Natural killer cell (primary cell): Measurements from ENCODE around the gene USP9X. TPM values are rescaled to one million over a fixed set of nuclear protein-coding genes. Genes with fewer than 3 reads are reported as not detected.
"Not testable (repeated sequence)": the region's sequence is repeated elsewhere in the genome, so short reads cannot be mapped to it uniquely, and the experiment has no call there.

Experiments used
- ATAC-seq, 3 donors: fragments of 150-1000 bp in 2 of 3; fragments of 200-7000 bp in 1 of 3; cut with Tn5 transposase; 1 replicate in 1 of 3; 2 replicates in 2 of 3; pipeline ENCODE4 v1.10.0; 2021; ENCODE audit warnings: mild to moderate bottlenecking in 2 of 3, moderate library complexity in 2 of 3
- DNase-seq, 2 donors: peaks; one replicate each; pipeline versions ENCODE4 v3.0.0 to v3.0.0-alpha.2; 2013 to 2021; ENCODE audit warnings: mixed read lengths in 1 of 2
- H3K27ac ChIP-seq: one replicate; pipeline ENCODE4 v1.5.1; 2013; ENCODE audit warnings: mild to moderate bottlenecking, low read length
- H3K27me3 ChIP-seq: one replicate; pipeline ENCODE4 v1.6.1; 2013; ENCODE audit warnings: low read length; ENCODE audit not compliant: control insufficient read depth, insufficient read depth
- H3K36me3 ChIP-seq: one replicate; pipeline ENCODE4 v1.6.1; 2013; ENCODE audit warnings: low read length; ENCODE audit not compliant: control insufficient read depth, insufficient read depth
- H3K4me1 ChIP-seq: one replicate; pipeline ENCODE4 v1.6.1; 2013; ENCODE audit warnings: low read length; ENCODE audit not compliant: control insufficient read depth, insufficient read depth
- H3K4me3 ChIP-seq: one replicate; pipeline ENCODE4 v1.5.1; 2013; ENCODE audit warnings: low read length
- H3K9me3 ChIP-seq: one replicate; pipeline ENCODE4 v1.6.1; 2013; ENCODE audit warnings: low read length; ENCODE audit not compliant: control insufficient read depth, insufficient read depth
- H3K27ac Mint-ChIP-seq, 2 donors: one replicate each; pipeline ENCODE4 v1.8.0; 2022; ENCODE audit warnings: mild to moderate bottlenecking in 2 of 2, mixed read lengths in 2 of 2, moderate library complexity in 1 of 2
- H3K27me3 Mint-ChIP-seq, 2 donors: one replicate each; pipeline ENCODE4 v1.8.0; 2022; ENCODE audit warnings: low read depth in 2 of 2, mixed read lengths in 2 of 2
- H3K36me3 Mint-ChIP-seq: one replicate; pipeline ENCODE4 v1.8.0; 2022; ENCODE audit warnings: mixed read lengths
- H3K4me1 Mint-ChIP-seq, 2 donors: one replicate each; pipeline ENCODE4 v1.8.0; 2022; ENCODE audit warnings: mixed read lengths in 2 of 2
- H3K4me3 Mint-ChIP-seq: one replicate; pipeline ENCODE4 v1.8.0; 2022; ENCODE audit warnings: mild to moderate bottlenecking, moderate library complexity, mixed read lengths
- H3K9me3 Mint-ChIP-seq, 2 donors: one replicate each; pipeline ENCODE4 v1.8.0; 2022; ENCODE audit warnings: mixed read lengths in 2 of 2
- WGBS: methylation state at CpG from one replicate; pipeline ENCODE4 v1.1.7; 2013; ENCODE audit warnings: missing lambda C conversion rate; ENCODE audit not compliant: insufficient coverage; 5-methylcytosine and 5-hydroxymethylcytosine counted together
- intact Hi-C: fragments of 100-400 bp; cut with micrococcal nuclease; formaldehyde crosslinking; loops from one replicate; pipeline ENCODE4 v1.14.2; 2022
- total RNA-seq, 4 donors: library from RNA; stranded (reverse); fragments of 120-200 nt in 1 of 4; gene quantifications; one replicate each; pipeline versions ENCODE4 v1.2.3 to v1.2.4, GENCODE V29; 2013 to 2022
- TF ChIP-seq, protein P1 (sequence below): fragments of 200-600 bp; IDR thresholded peaks from one replicate; pipeline ENCODE4 v1.8.0; 2022; ENCODE audit warnings: antibody characterized with exemption

Gene USP9X
- total RNA-seq, 3 donors from 2014 or later (not counting 1 experiment from before 2014, with no cell fraction given) = 76.3 to 87.4 (median 81.9) TPM

DNA sequence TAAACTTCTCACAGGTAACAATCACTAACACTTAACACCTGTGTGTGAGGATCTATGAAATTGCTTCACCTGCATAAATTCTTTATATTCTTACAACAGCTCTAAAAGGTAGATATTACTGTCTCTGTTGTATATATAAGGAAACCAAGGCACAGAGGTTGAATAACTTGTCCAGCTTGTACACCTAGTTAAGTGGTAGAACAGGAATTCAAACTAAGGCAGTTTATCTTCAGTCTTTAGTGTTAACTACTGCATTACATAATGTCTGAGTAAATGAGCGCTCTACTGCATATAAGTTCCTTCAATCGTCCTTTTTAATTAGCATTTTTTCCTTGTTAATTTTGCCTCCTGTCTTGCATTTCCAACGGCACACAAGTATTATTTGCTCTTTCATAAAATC is 15.0 kb downstream of the USP9X start:
- peaks cover 42 to 64% of the 10 kb centered on the region in 2 donors for H3K4me1 Mint-ChIP-seq
- H3K27ac Mint-ChIP-seq = peak overlapping the region; percentile 17 to 57
- peaks cover 9% of the 10 kb centered on the region for H3K4me1 ChIP-seq

DNA sequence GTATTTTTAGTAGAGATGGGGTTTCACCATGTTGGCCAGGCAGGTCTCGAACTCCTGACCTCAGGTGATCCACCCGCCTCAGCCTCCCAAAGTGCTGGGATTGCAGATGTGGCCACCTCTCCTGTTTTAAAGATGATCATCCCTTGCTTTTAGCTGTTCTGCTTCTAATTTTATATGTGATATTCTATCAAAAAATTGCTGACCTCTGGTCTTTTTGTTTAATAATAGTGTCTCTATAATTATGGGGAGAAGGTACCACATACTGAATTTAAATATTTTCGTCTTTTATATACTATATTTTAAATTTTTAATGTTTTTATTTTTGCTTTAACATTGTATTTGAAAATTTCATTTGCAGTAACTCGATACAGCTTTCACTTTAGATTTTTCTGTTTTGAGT is 15.6 kb downstream of the USP9X start:
- no peaks in the 10 kb centered on the region for H3K27me3 Mint-ChIP-seq
- H3K4me3 ChIP-seq = no peak overlapping the region
- peaks cover 42 to 64% of the 10 kb centered on the region in 2 donors for H3K4me1 Mint-ChIP-seq
- TF ChIP-seq, protein P1, sequence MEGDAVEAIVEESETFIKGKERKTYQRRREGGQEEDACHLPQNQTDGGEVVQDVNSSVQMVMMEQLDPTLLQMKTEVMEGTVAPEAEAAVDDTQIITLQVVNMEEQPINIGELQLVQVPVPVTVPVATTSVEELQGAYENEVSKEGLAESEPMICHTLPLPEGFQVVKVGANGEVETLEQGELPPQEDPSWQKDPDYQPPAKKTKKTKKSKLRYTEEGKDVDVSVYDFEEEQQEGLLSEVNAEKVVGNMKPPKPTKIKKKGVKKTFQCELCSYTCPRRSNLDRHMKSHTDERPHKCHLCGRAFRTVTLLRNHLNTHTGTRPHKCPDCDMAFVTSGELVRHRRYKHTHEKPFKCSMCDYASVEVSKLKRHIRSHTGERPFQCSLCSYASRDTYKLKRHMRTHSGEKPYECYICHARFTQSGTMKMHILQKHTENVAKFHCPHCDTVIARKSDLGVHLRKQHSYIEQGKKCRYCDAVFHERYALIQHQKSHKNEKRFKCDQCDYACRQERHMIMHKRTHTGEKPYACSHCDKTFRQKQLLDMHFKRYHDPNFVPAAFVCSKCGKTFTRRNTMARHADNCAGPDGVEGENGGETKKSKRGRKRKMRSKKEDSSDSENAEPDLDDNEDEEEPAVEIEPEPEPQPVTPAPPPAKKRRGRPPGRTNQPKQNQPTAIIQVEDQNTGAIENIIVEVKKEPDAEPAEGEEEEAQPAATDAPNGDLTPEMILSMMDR = no peak
- H3K36me3 Mint-ChIP-seq = no peaks in the 10 kb centered on the region
- no peak overlapping the region for H3K27ac Mint-ChIP-seq
- no peak overlapping the region for H3K4me3 Mint-ChIP-seq
- H3K4me1 ChIP-seq = peaks cover 7% of the 10 kb centered on the region
- intact Hi-C loops = no loop called here
- H3K9me3 ChIP-seq = no peaks in the 10 kb centered on the region
- no peak for DNase-seq
- H3K27ac ChIP-seq = no peak overlapping the region
- ATAC-seq = no peak
- 100% methylated on average over 1 of the region's 4 CpGs for WGBS
- no peaks in the 10 kb centered on the region for H3K9me3 Mint-ChIP-seq
- no peaks in the 10 kb centered on the region for H3K27me3 ChIP-seq
- H3K36me3 ChIP-seq = no peaks in the 10 kb centered on the region

More for the DNA sequence above, 15.0 kb downstream of the USP9X start:
- ATAC-seq (no peak), DNase-seq (no peak)
- no peak overlapping the region for H3K4me3 Mint-ChIP-seq
- intact Hi-C loops = no loop called here
- H3K27me3 ChIP-seq = no peaks in the 10 kb centered on the region
- no peak overlapping the region for H3K4me3 ChIP-seq
- H3K36me3 ChIP-seq = no peaks in the 10 kb centered on the region
- TF ChIP-seq, protein P1 = no peak
- no peaks in the 10 kb centered on the region for H3K27me3 Mint-ChIP-seq
- no peaks in the 10 kb centered on the region for H3K9me3 ChIP-seq
- whole genome bisulfite sequencing = 93% methylated on average over 2 of the region's 3 CpGs
- no peaks in the 10 kb centered on the region for H3K9me3 Mint-ChIP-seq
- H3K27ac ChIP-seq = no peak overlapping the region
- no peaks in the 10 kb centered on the region for H3K36me3 Mint-ChIP-seq

DNA sequence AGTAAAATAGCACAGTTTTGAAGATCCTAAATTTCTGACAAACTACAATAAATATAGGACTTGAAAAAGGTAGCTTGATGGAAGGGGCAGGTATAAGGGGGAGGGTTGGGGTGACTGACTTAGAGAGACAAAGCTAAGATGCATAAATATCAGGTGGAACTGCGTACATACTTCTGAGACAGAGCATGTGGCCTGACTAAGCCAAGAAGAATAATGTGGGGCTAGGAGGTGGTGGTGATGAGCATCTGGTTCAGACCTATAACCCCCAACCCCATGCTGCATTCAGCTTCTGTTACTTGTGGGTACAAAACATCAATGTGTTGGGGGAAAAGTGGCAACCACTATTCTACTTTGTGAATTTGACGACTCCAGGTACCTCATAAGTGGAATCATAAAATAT is 19.8 kb downstream of the USP9X start:
- DNase-seq = no peak
- ATAC-seq = peak in 2 of 3 donors; percentile 42 to 60
- H3K27ac Mint-ChIP-seq = peak overlapping the region in 1 of 2 donors; percentile 8
- Histone ChIP-seq H3K4me1 (peaks cover 11% of the 10 kb centered on the region), H3K36me3 (no peaks in the 10 kb centered on the region), H3K9me3 (no peaks in the 10 kb centered on the region), H3K4me3 (no peak overlapping the region), H3K27me3 (no peaks in the 10 kb centered on the region), H3K27ac (no peak overlapping the region)
- intact Hi-C loops = no loop called here
- H3K36me3 Mint-ChIP-seq = peaks cover 8% of the 10 kb centered on the region
- no peaks in the 10 kb centered on the region for H3K9me3 Mint-ChIP-seq
- H3K4me3 Mint-ChIP-seq = no peak overlapping the region
- TF ChIP-seq, protein P1 = no peak
- H3K27me3 Mint-ChIP-seq = no peaks in the 10 kb centered on the region
- 0% methylated on average over 1 of the region's 2 CpGs for WGBS
- H3K4me1 Mint-ChIP-seq = peaks cover 51 to 59% of the 10 kb centered on the region in 2 donors

DNA sequence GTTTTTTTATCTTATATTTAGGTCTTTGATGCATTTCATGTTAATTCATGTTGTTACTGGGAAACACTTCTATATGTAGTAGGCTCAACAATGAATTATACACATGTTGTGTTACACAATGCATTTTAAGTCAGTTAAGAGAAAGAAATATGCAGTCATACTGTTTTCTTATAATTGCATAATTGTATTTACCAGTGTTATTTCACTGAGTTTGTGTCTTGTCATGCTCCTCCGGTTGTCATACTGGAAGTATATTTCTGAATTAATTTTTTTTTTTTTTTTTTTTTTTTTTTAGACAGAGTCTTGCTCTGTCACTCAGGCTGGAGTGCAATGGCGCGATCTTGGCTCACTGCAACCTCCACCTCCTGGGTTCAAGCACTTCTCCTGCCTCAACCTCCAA is 21.0 kb downstream of the USP9X start:
- H3K36me3 ChIP-seq, H3K4me3 Mint-ChIP-seq, DNase-seq, intact Hi-C loops, H3K4me3 ChIP-seq, H3K9me3 Mint-ChIP-seq, H3K27ac Mint-ChIP-seq, ATAC-seq, H3K9me3 ChIP-seq, H3K27me3 Mint-ChIP-seq, H3K27me3 ChIP-seq, H3K27ac ChIP-seq, H3K36me3 Mint-ChIP-seq: not testable (repeated sequence)
- no CpG with 5 or more reads among the region's 3 CpGs for WGBS
- peaks cover 11% of the 10 kb centered on the region for H3K4me1 ChIP-seq
- peaks cover 61 to 63% of the 10 kb centered on the region in 2 donors for H3K4me1 Mint-ChIP-seq
